Endothelial cell of umbilical vein (primary cell): Measurements from ENCODE around the gene CD27. TPM values are rescaled to one million over a fixed set of nuclear protein-coding genes. Genes with fewer than 3 reads are reported as not detected.

Experiments
- BruUV-seq: library from RNA; stranded (reverse); fragments of 400-500 nt; replicated peaks from 2 replicates; lab custom pipeline; 2021; lab: Mats Ljungman, UMichigan
- CTCF ChIA-PET: fragments of 300-600, 350-600 bp; sonication (Branson Sonifier 250); formaldehyde crosslinking; loops from one replicate; lab custom pipeline; 2021; ENCODE audit warnings: antibody characterized with exemption, inconsistent platforms; lab: Charles Lee
- POLR2A ChIA-PET: fragments of 300-600, 350-600 bp; sonication (Branson Sonifier 250); formaldehyde crosslinking; loops from one replicate; lab custom pipeline; 2021; ENCODE audit warnings: antibody characterized with exemption, inconsistent platforms; lab: Charles Lee
- DNase-seq: peaks from one replicate; pipeline ENCODE4 v3.0.0-alpha.2; 2011; ENCODE audit warnings: low read depth, low spot score
- FAIRE-seq: peaks from 2 replicates; lab custom pipeline; 2011; peaks lifted over from hg19 to GRCh38; lab: Jason Lieb, UNC
- H2AFZ ChIP-seq: 2 replicates; pipeline ENCODE4 v1.6.0; 2012; ENCODE audit warnings: low read depth, low read length, control low read depth, inconsistent platforms
- H3K27ac ChIP-seq: 2 replicates; pipeline ENCODE4 v1.5.1; 2011; ENCODE audit warnings: low read depth, mild to moderate bottlenecking, control low read depth, low read length, moderate library complexity; ENCODE audit not compliant: insufficient read depth
- H3K27me3 ChIP-seq, 2 experiments: 2 replicates each; pipeline versions ENCODE4 v1.6.0 to v1.6.1; 2011; ENCODE audit warnings: low read length in 2 of 2, mixed read lengths in 1 of 2; ENCODE audit not compliant: control insufficient read depth in 2 of 2, insufficient read depth in 2 of 2
- H3K36me3 ChIP-seq, 2 experiments: 2 replicates in 1 of 2; 3 replicates in 1 of 2; pipeline ENCODE4 v1.5.1; 2011; ENCODE audit warnings: low read length in 2 of 2, mild to moderate bottlenecking in 1 of 2, moderate library complexity in 1 of 2; ENCODE audit not compliant: control insufficient read depth in 2 of 2, insufficient read depth in 2 of 2; ENCODE audit errors: extremely low read depth in 1 of 2
- H3K4me1 ChIP-seq: 3 replicates; pipeline ENCODE4 v1.5.1; 2011; ENCODE audit warnings: mild to moderate bottlenecking, low read length; ENCODE audit not compliant: control insufficient read depth, insufficient read depth; ENCODE audit errors: extremely low read depth
- H3K4me2 ChIP-seq: 2 replicates; pipeline ENCODE4 v1.6.1; 2011; ENCODE audit warnings: low read length, control low read depth, mixed read lengths; ENCODE audit not compliant: insufficient read depth
- H3K4me3 ChIP-seq, 3 experiments: fragments of 200-600 bp in 1 of 3; sonication (generic), shearing (Covaris generic) in 1 of 3; replicated peaks in 1 of 3; 2 replicates each; pipeline ENCODE4 v1.5.1; 2011 to 2016; ENCODE audit warnings: control low read depth in 3 of 3, low read length in 3 of 3, mild to moderate bottlenecking in 2 of 3, inconsistent platforms in 1 of 3, low read depth in 1 of 3, moderate library complexity in 1 of 3; ENCODE audit not compliant: insufficient read depth in 1 of 3
- H3K79me2 ChIP-seq: 2 replicates; pipeline ENCODE4 v1.6.0; 2012; ENCODE audit warnings: low read length, inconsistent platforms; ENCODE audit not compliant: control insufficient read depth, insufficient read depth
- H3K9ac ChIP-seq: replicated peaks from 2 replicates; pipeline ENCODE3; 2011; ENCODE audit warnings: low read length, control low read depth; ENCODE audit not compliant: insufficient read depth; ENCODE audit errors: extremely low read depth
- H3K9me1 ChIP-seq: replicated peaks from 3 replicates; pipeline ENCODE4 v1.6.0; 2011; ENCODE audit warnings: mild to moderate bottlenecking, low read length; ENCODE audit not compliant: control insufficient read depth, insufficient read depth; ENCODE audit errors: extremely low read depth
- H3K9me3 ChIP-seq: replicated peaks from 2 replicates; pipeline ENCODE4 v1.5.1; 2012; ENCODE audit warnings: low read length, inconsistent platforms; ENCODE audit not compliant: control insufficient read depth, insufficient read depth
- H4K20me1 ChIP-seq: replicated peaks from 2 replicates; pipeline ENCODE3; 2011; ENCODE audit warnings: mild to moderate bottlenecking, low read length; ENCODE audit not compliant: control insufficient read depth, insufficient read depth; ENCODE audit errors: extremely low read depth
- CTCF ChIP-seq, 2 donors: IDR thresholded peaks; 1 replicate in 1 of 2; 2 replicates in 1 of 2; pipeline ENCODE4 v1.5.1; 2011; ENCODE audit warnings: low read length in 2 of 2, mild to moderate bottlenecking in 2 of 2, moderate library complexity in 2 of 2, control low read depth in 1 of 2, inconsistent platforms in 1 of 2, low read depth in 1 of 2; ENCODE audit not compliant: insufficient read depth in 1 of 2; ENCODE audit errors: extremely low read depth in 1 of 2
- EZH2 ChIP-seq: IDR thresholded peaks from 2 replicates; pipeline ENCODE4 v1.6.1; 2012; ENCODE audit warnings: borderline replicate concordance, low read depth, mild to moderate bottlenecking, moderate library complexity, low read length, inconsistent platforms; ENCODE audit not compliant: severe bottlenecking
- FOS ChIP-seq: IDR thresholded peaks from 2 replicates; pipeline ENCODE4 v1.6.1; 2011; ENCODE audit warnings: mild to moderate bottlenecking, low read length, moderate library complexity, borderline replicate concordance; ENCODE audit not compliant: insufficient read depth
- GATA2 ChIP-seq: IDR thresholded peaks from 2 replicates; pipeline ENCODE4 v1.7.0; 2011; ENCODE audit warnings: low read depth, mild to moderate bottlenecking, moderate library complexity, mixed read lengths, low read length; ENCODE audit not compliant: insufficient read length, insufficient read depth
- JUN ChIP-seq: IDR thresholded peaks from 2 replicates; pipeline ENCODE4 v1.6.1; 2011; ENCODE audit warnings: borderline replicate concordance, low read depth; ENCODE audit not compliant: insufficient read length, insufficient read depth
- MAX ChIP-seq: IDR thresholded peaks from 2 replicates; pipeline ENCODE4 v1.6.1; 2011; ENCODE audit not compliant: insufficient read depth, insufficient read length
- MYC ChIP-seq: IDR thresholded peaks from one replicate; pipeline ENCODE4 v1.6.1; 2011; ENCODE audit warnings: mild to moderate bottlenecking, low read depth, low read length
- POLR2A ChIP-seq: IDR thresholded peaks from 2 replicates; pipeline ENCODE4 v1.6.1; 2012; ENCODE audit warnings: low read depth, mild to moderate bottlenecking, control low read depth, low read length
- POLR2AphosphoS5 ChIP-seq: IDR thresholded peaks from 2 replicates; pipeline ENCODE4 v1.6.1; 2012; ENCODE audit warnings: low read depth, mild to moderate bottlenecking, control low read depth, low read length, moderate library complexity; ENCODE audit not compliant: insufficient read depth
- dilution Hi-C: fragments of 300-500 bp; cut with MboI; formaldehyde crosslinking; loops from one replicate; pipeline ENCODE4 v1.15.0; 2019; ENCODE audit warnings: low sequenced_read_pairs; ENCODE audit not compliant: extremely low pct_ligation_motif_present
- intact Hi-C: fragments of 100-400 bp; cut with micrococcal nuclease; formaldehyde crosslinking; loops from one replicate; pipeline ENCODE4 v1.10.0; 2022
- polyA plus RNA-seq, 4 experiments: library from polyadenylated mRNA; depleted of rRNA in 3 of 4; stranded (reverse) in 3 of 4; unstranded in 1 of 4; fragments of >200 nt; gene quantifications; 2 replicates each; pipeline versions ENCODE4 v1.2.1 to v1.2.3, GENCODE V29; 2011 to 2012; ENCODE audit warnings: missing spikeins in 1 of 4
- total RNA-seq: library from RNA; stranded (reverse); gene quantifications from 2 replicates; pipeline ENCODE4 v1.2.3, GENCODE V29; 2021

CD27 gene
- total and polyA plus RNA-seq, 2 donors (not counting 3 experiments of a cell fraction or from before 2014, with no cell fraction given), result not detected

- POLR2A ChIA-PET, result interaction anchor here (0.7 to 1.8 kb wide), 3 partner anchors 12 to 126 kb away, joined by 3 to 7 read pairs (median 4); partner anchors contain the start of gene VAMP1
These were observed 13.7 kb downstream of the CD27 start for GRCh38 chr12:6458281-6459003.

More at GRCh38 chr12:6458281-6459003, 13.7 kb downstream of the CD27 start:
- DNase-seq, result no peak
- H2AFZ ChIP-seq, result no peak overlapping the region
- H3K79me2 ChIP-seq, result no peaks in the 10 kb centered on the region
- FAIRE-seq, result no peak
- no peaks in the 10 kb centered on the region for H3K9me3 ChIP-seq
- H3K4me2 ChIP-seq, result no peak overlapping the region
- no peak overlapping the region for H3K4me3 ChIP-seq
- H4K20me1 ChIP-seq, result no peaks in the 10 kb centered on the region
- dilution Hi-C loops (no loop called here), intact Hi-C loops (no loop called here)
- TF ChIP-seq FOS, result no peak
- no peak for TF ChIP-seq POLR2A
- no peak for TF ChIP-seq JUN
- TF ChIP-seq MYC, result no peak
- TF ChIP-seq CTCF (IDR thresholded peaks at IDR 0.05; ENCODE audit: extremely low read depth in 1 of 2, insufficient read depth in 1 of 2, low read depth in 1 of 2, low read length in 2 of 2), result no peak
- TF ChIP-seq MAX, result no peak
- no peak for TF ChIP-seq GATA2
- no peak for TF ChIP-seq POLR2AphosphoS5
- TF ChIP-seq EZH2, result no peak
- H3K4me1 ChIP-seq, result peaks cover 12% of the 10 kb centered on the region
- no peaks in the 10 kb centered on the region for H3K9me1 ChIP-seq
- no peak overlapping the region for H3K27ac ChIP-seq
- CTCF ChIA-PET, result interaction anchor here (1.1 to 1.2 kb wide), 2 partner anchors 12 to 79 kb away, joined by 3 to 5 read pairs; partner anchors contain the start of gene VAMP1
- H3K36me3 ChIP-seq, result peaks cover 6 to 19% of the 10 kb centered on the region in 2 experiments
- no TSS peak for BruUV-seq
- H3K27me3 ChIP-seq, result no peaks in the 10 kb centered on the region
- no peak overlapping the region for H3K9ac ChIP-seq
